ENCODE data around the gene BLTP1.

BLTP1 gene

DNA sequence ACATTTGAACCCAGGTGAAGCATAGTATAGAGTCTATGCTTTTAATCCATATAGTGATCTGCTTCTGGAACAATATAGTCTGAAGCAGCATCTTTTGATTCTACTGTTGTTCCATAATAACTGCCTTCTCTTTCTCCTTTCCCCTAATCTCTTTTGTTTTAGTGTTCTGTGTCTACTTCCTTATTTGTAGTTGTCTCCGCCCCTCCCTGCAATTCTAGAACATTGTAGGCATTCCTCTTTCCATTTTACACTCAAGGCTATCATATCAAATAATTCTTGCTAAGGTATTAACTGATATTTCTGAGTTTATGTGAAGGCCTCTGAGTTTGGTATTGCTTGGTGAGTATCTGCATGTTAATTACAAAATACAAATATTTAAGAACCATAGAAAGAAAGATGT lies 11.6 kb downstream of the BLTP1 start:
- no peak for DNase-seq (ENCODE audit: low read depth in 2 of 3, low spot score in 1 of 3)

DNA sequence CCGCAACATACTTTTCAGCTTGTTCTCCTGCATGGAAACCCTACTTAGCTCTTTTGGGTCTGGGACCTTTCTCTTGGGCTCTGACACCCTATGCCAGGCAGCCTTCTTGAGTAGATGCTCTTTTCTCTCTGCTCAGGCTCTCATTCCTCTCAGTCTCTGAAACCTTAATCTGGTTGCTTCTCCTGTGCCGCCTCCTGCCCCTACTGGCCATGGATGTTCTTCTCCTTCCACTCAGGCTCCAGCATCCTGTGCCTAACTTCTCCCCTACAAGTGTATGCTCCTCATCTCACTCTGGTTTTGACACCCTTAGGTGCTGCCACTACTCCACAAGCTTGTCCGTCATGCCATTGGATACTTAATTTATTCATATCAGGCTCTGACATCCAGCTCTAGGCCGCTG lies 15.2 kb downstream of the BLTP1 start:
- no peak for DNase-seq (ENCODE audit: low read depth in 2 of 3, low spot score in 1 of 3)

DNA sequence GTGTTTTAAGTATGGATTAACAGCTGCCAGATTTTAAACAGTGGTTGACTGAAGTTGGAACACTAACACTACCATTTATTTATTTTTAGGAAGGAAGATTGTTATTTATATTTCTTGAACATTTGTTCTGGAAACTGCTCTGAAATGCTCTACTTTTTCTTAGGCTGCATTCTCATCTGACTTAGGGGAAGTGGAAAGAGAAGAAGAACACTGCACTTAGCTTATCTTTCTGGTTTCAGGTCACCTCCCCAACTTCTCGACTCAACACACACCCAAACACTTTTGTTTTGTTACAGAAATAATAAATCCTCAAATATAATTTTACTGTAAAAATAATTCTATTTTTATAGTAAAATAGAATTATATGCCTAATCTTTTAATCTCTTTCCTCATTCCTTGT lies 18.6 kb downstream of the BLTP1 start:
- DNase-seq (ENCODE audit: low read depth in 2 of 3, low spot score in 1 of 3), result no peak

DNA sequence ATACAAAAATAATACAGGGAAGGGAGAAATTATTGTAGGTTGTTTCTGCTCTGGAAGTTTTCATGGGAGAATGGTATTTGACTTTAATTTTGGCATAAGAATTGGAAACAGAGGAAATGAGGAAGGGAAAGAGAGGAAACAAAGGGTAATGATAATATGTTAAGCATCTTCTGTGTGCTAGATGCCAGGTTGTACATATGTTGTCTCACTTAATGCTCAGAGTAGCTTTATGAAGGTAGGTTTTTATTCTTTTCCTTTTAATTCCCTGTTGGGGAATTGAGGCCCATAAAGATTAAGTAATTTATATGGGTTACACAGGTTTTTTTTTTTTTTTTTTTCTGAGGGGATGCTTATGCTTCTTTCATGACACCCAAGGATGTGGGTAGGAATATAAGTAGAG lies 19.2 kb downstream of the BLTP1 start:
- no peak for DNase-seq (ENCODE audit: low read depth in 2 of 3, low spot score in 1 of 3)

DNA sequence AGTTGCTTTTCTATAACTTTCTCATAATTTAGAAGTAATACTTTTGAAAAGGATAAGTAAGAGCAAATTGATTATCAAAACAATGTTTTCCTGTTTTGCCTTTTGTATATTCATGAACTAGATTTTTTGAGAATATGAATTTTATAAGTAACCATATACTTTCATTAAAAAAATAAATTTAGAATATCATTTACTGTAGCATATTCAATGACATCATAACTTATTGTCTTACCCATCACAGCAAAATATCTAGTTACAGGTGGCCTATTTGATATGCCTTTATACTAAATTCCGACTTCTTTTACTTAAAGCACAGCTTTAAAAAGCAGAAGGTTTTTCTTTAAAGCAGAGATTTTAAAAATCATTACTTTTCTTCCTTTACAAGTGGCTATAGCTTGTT lies 20.1 kb downstream of the BLTP1 start:
- DNase-seq (ENCODE audit: low read depth in 2 of 3, low spot score in 1 of 3), result no peak

DNA sequence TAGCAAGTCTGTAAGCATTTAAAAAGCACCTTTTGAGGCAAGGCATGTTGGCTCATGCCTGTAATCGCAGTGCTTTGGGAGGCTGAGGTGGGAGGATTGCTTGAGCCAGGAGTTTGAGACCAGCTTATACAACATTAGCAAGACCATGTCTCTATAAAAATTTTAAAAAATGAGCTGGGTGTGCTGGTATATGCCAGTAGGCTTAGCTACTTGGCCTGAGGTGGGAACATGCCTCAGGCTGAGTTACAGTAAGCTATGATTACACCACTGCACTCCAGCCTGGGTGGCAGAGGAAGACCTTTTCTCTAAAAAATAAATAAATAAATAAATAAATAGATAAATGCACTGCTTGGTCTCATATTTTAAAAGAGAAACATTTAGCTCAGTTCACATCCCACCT lies 26.8 kb downstream of the BLTP1 start:
- DNase-seq (ENCODE audit: low read depth in 2 of 3, low spot score in 1 of 3), result no peak

DNA sequence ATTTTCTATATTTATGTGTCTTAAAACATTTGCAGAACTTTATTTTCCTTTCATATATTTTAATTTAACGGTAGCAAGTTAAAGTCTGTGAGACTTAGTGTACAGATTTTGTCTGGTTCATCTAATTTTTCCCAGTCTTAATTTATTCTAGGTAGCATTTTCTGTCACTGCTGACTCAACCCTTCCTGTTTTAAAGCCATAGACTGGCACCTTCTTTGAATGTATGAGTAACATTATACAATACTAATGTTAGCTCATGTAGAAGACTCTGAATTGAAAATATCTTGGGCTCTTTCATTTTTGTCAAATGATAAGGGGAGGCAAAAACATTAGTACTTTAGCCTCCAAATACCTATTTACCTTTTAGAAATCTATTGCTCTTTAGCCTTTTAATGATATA lies 43.6 kb downstream of the BLTP1 start:
- no peak for DNase-seq (ENCODE audit: low read depth in 2 of 3, low spot score in 1 of 3)
